ENCODE data around the gene AGTRAP. TPM values are rescaled to one million over a fixed set of nuclear protein-coding genes. Genes with fewer than 3 reads are reported as not detected.

Gene AGTRAP
- total RNA-seq, 4 donors from 2014 or later: 35.1 to 93.1 (median 64.2) TPM

- ATAC-seq (ENCODE audit: low FRiP score): no peak
- no peak for DNase-seq (ENCODE audit: low spot score)
- no peak for TF ChIP-seq CTCF (IDR thresholded peaks at IDR 0.05)
These were observed 28.2 kb upstream of the AGTRAP start for GRCh38 chr1:11707621-11708276.

- ATAC-seq (ENCODE audit: low FRiP score) (no peak), DNase-seq (ENCODE audit: low spot score) (no peak)
- no peak for TF ChIP-seq CTCF (IDR thresholded peaks at IDR 0.05)
These were observed 27.2 kb upstream of the AGTRAP start for GRCh38 chr1:11708554-11709350.

- DNase-seq (ENCODE audit: low spot score) (no peak), ATAC-seq (ENCODE audit: low FRiP score) (no peak)
- no peak for TF ChIP-seq CTCF (IDR thresholded peaks at IDR 0.05)
These were observed 24.4 kb upstream of the AGTRAP start for GRCh38 chr1:11711490-11711889.

- DNase-seq (ENCODE audit: low spot score) (no peak), ATAC-seq (ENCODE audit: low FRiP score) (no peak)
- TF ChIP-seq CTCF (IDR thresholded peaks at IDR 0.05): no peak
These were observed 23.7 kb upstream of the AGTRAP start for GRCh38 chr1:11712285-11712684.

- TF ChIP-seq CTCF (IDR thresholded peaks at IDR 0.05): no peak
- DNase-seq (ENCODE audit: low spot score) (no peak), ATAC-seq (ENCODE audit: low FRiP score) (no peak)
These were observed 22.8 kb upstream of the AGTRAP start for GRCh38 chr1:11713095-11713494.

- DNase-seq (ENCODE audit: low spot score): no peak
- ATAC-seq (ENCODE audit: low FRiP score): peak; percentile 85
- no peak for TF ChIP-seq CTCF (IDR thresholded peaks at IDR 0.05)
These were observed 20.9 kb upstream of the AGTRAP start for GRCh38 chr1:11714831-11715575.

All from omental fat pad (tissue), 4 donors.